CD8-positive, alpha-beta memory T cell (primary cell): ENCODE measurements around the gene AMIGO1. TPM values are rescaled to one million over a fixed set of nuclear protein-coding genes. Genes with fewer than 3 reads are reported as not detected.

Experiments used
- CTCF ChIA-PET: fragments of 350-600 bp; sonication (Branson Sonifier 250); formaldehyde crosslinking; loops from one replicate; lab custom pipeline; 2021; ENCODE audit warnings: antibody characterized with exemption; lab: Charles Lee
- POLR2A ChIA-PET: fragments of 350-600 bp; sonication (Branson Sonifier 250); formaldehyde crosslinking; loops from one replicate; lab custom pipeline; 2021; ENCODE audit warnings: antibody characterized with exemption; lab: Charles Lee
- DNase-seq, 5 donors: peaks; one replicate each; pipeline versions ENCODE4 v3.0.0 to v3.0.0-alpha.2; 2020 to 2022; ENCODE audit warnings: mixed read lengths in 1 of 5
- H3K27ac ChIP-seq: one replicate; pipeline ENCODE4 v1.7.0; 2013; ENCODE audit warnings: low read depth, mild to moderate bottlenecking, low read length, moderate library complexity
- H3K27me3 ChIP-seq: 2 replicates; pipeline ENCODE4 v1.7.0; 2013; ENCODE audit warnings: low read length, mild to moderate bottlenecking; ENCODE audit not compliant: insufficient read depth, poor library complexity, severe bottlenecking
- H3K36me3 ChIP-seq: 2 replicates; pipeline ENCODE4 v1.7.0; 2013; ENCODE audit warnings: mild to moderate bottlenecking, low read length, moderate library complexity; ENCODE audit not compliant: insufficient read depth
- H3K4me1 ChIP-seq: 2 replicates; pipeline ENCODE4 v1.7.0; 2013; ENCODE audit warnings: mild to moderate bottlenecking, low read length, moderate library complexity; ENCODE audit not compliant: insufficient read depth
- H3K4me3 ChIP-seq: 2 replicates; pipeline ENCODE4 v1.7.0; 2013; ENCODE audit warnings: mild to moderate bottlenecking, low read length
- H3K9me3 ChIP-seq: 2 replicates; pipeline ENCODE4 v1.7.0; 2013; ENCODE audit warnings: mild to moderate bottlenecking, low read length
- H3K27ac Mint-ChIP-seq, 8 donors: one replicate each; pipeline ENCODE4 v1.8.0; 2020 to 2021; ENCODE audit warnings: mixed read lengths in 8 of 8, mild to moderate bottlenecking in 6 of 8, inconsistent platforms in 3 of 8, moderate library complexity in 3 of 8
- H3K27me3 Mint-ChIP-seq, 2 donors: one replicate each; pipeline ENCODE4 v1.8.0; 2020 to 2021; ENCODE audit warnings: mixed read lengths in 2 of 2, mild to moderate bottlenecking in 1 of 2, moderate library complexity in 1 of 2
- H3K36me3 Mint-ChIP-seq, 3 donors: one replicate each; pipeline ENCODE4 v1.8.0; 2020 to 2021; ENCODE audit warnings: mixed read lengths in 3 of 3, inconsistent platforms in 1 of 3, mild to moderate bottlenecking in 1 of 3
- H3K4me1 Mint-ChIP-seq, 3 donors: one replicate each; pipeline ENCODE4 v1.8.0; 2020 to 2021; ENCODE audit warnings: mixed read lengths in 3 of 3, inconsistent platforms in 1 of 3, mild to moderate bottlenecking in 1 of 3
- H3K4me3 Mint-ChIP-seq, 7 donors: one replicate each; pipeline ENCODE4 v1.8.0; 2020 to 2021; ENCODE audit warnings: mixed read lengths in 7 of 7, mild to moderate bottlenecking in 6 of 7, moderate library complexity in 4 of 7, inconsistent platforms in 2 of 7
- H3K9me3 Mint-ChIP-seq, 5 donors: one replicate each; pipeline ENCODE4 v1.8.0; 2020 to 2022; ENCODE audit warnings: mixed read lengths in 5 of 5, mild to moderate bottlenecking in 3 of 5, moderate library complexity in 2 of 5, inconsistent platforms in 1 of 5
- polyA plus RNA-seq: library from polyadenylated mRNA; unstranded; fragments of 300-500 nt; fragmentation: Illumina TruSeq; gene quantifications from one replicate; pipeline ENCODE4 v1.2.3, GENCODE V29; 2021
- total RNA-seq, 2 experiments: library from RNA; stranded (reverse); gene quantifications; one replicate each; pipeline ENCODE4 v1.2.3, GENCODE V29; 2021

Gene AMIGO1, protein sequence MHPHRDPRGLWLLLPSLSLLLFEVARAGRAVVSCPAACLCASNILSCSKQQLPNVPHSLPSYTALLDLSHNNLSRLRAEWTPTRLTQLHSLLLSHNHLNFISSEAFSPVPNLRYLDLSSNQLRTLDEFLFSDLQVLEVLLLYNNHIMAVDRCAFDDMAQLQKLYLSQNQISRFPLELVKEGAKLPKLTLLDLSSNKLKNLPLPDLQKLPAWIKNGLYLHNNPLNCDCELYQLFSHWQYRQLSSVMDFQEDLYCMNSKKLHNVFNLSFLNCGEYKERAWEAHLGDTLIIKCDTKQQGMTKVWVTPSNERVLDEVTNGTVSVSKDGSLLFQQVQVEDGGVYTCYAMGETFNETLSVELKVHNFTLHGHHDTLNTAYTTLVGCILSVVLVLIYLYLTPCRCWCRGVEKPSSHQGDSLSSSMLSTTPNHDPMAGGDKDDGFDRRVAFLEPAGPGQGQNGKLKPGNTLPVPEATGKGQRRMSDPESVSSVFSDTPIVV
- total RNA-seq = 1 to 10 TPM; 4.0 to 4.9 TPM
- 20.2 TPM for polyA plus RNA-seq

DNA sequence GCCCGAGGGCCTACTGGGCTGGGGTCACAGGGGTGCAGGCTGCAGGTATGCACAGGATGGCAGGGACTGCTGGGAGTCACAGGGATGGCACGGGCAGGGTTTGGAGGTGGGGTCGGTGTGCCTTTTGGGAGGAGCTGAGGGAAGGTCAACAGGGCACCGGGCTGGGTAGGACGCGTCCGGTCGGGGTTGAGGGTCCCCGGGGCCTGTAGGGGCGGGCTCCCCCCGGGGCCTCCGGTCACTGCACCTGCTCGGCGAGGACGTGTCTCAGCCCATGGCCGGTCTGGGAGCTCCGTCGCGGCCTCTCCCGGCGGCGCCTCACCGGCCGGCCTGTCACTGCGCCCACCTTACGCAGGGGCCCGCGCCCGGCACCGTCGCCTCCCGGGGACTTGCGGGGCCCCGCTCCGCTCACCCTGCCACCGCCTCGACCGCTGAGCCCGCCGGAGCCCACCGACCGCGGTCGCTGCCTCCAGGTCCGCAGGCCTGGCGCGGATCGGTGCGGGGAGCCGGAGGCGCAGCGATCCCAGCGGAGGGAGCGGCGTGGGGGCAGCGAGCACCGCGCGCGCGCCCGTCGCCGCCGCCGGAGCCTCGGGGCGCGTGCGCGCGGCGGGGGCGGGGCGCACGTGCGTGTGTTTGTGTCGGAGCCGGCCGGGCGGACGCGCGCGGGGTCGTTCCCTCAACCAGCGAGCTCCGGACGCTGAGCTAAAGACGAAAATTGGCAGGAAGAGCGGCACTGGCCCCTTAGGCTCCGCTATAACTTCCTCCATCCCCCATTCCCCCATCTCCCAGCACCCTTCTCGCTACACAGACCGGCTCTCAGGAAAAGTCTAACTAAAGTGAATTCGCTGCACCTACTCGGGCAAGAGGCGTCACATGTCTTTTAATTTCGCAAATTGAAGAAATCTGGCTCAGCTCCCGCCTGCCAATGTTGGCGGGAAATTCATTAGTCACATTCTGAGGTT lies at the start of gene AMIGO1:
Gene AMIGO1 (minus strand): TSS at position 552 of the 959 bp plus-strand sequence. CDS start 815 bp downstream, outside the sequence.
- Histone ChIP-seq H3K9me3 (no peaks in the 10 kb centered on the region), H3K4me3 (peak within 1 kb of the TSS; percentile 78), H3K27me3 (no peaks in the 10 kb centered on the region), H3K36me3 (no peaks in the 10 kb centered on the region), H3K27ac (no peak within 1 kb of the TSS), H3K4me1 (peaks cover 56% of the 10 kb centered on the region)
- peak; percentile 47 to 77 (median 63) for DNase-seq
- peaks cover 53 to 62% (median 60%) of the 10 kb centered on the region in 3 donors for H3K4me1 Mint-ChIP-seq
- ChIA-PET CTCF (interaction anchor here (1.2 to 32.5 kb wide), 4 partner anchors 14 to 130 kb away, joined by 3 to 1339 read pairs (median 196); partner anchors contain the start of genes ATXN7L2, CYB561D1 and GPR61), POLR2A (interaction anchor here (0.6 to 2.9 kb wide), 6 partner anchors 16 to 519 kb away, joined by 3 to 15 read pairs (median 6); partner anchors contain the start of genes ATXN7L2, CYB561D1 and PSMA5)
- H3K4me3 Mint-ChIP-seq = peak within 1 kb of the TSS; percentile 95 to 97 (median 95)
- peak within 1 kb of the TSS; percentile 71 to 99 (median 94) for H3K27ac Mint-ChIP-seq
- peaks cover 6 to 24% (median 7%) of the 10 kb centered on the region in 3 donors for H3K36me3 Mint-ChIP-seq
- H3K9me3 Mint-ChIP-seq = no peaks in the 10 kb centered on the region
- H3K27me3 Mint-ChIP-seq = peaks cover 0 to 8% of the 10 kb centered on the region in 2 donors

DNA sequence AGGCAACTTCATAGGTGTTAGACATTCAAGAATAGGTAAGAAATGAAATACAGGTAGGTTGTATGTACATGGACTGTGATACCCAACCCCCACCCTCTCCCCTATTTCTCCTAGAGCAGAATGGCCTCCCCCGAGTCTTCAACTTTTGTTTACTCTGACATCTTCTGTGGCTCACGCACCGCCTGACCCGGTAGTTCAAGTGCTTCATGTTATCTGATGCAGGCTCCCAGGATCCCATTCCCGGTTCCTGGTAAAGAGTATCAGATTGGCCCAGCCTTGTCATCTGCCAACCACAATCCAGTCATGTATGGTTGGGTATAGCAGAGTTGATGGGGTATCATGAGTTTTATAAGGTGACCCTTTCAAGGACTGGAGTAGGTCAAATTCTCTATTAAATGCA lies 48.0 kb upstream of the AMIGO1 start:
- Histone ChIP-seq H3K27me3 (no peaks in the 10 kb centered on the region), H3K4me1 (peaks cover 47% of the 10 kb centered on the region), H3K27ac (no peak overlapping the region), H3K36me3 (no peaks in the 10 kb centered on the region), H3K4me3 (no peak overlapping the region), H3K9me3 (no peaks in the 10 kb centered on the region)
- Mint-ChIP-seq H3K27ac (no peak overlapping the region), H3K4me1 (peaks cover 79 to 96% (median 95%) of the 10 kb centered on the region in 3 donors), H3K9me3 (no peaks in the 10 kb centered on the region), H3K4me3 (no peak overlapping the region), H3K27me3 (no peaks in the 10 kb centered on the region), H3K36me3 (peaks cover 0 to 12% (median 8%) of the 10 kb centered on the region in 3 donors)
- ChIA-PET CTCF (no interaction called here), POLR2A (no interaction called here)
- DNase-seq = no peak

DNA sequence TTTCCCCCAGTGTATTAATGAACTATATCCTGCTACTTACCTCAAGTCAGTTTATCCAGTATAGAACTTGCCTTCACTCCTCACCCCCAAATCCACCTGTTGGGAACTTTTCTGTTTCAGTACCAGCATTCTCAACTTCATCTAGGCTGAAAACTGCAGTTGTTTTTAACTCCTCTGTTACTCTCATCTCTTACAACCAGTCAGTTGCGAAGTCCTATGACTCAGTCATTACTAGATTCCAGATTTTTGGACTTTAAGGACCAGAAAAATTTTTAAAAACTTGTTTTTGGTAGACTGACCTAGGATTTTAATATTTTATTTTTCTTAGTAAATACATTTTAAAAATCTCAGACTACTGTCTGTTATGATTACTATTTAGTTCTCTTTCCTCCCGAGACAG lies 47.0 kb upstream of the AMIGO1 start:
- POLR2A ChIA-PET = no interaction called here
- Histone ChIP-seq H3K4me3 (no peak overlapping the region), H3K27ac (no peak overlapping the region), H3K4me1 (peaks cover 45% of the 10 kb centered on the region), H3K36me3 (no peaks in the 10 kb centered on the region), H3K9me3 (no peaks in the 10 kb centered on the region), H3K27me3 (no peaks in the 10 kb centered on the region)
- no peaks in the 10 kb centered on the region for H3K27me3 Mint-ChIP-seq
- no peak for DNase-seq
- peaks cover 73 to 91% (median 91%) of the 10 kb centered on the region in 3 donors for H3K4me1 Mint-ChIP-seq
- H3K9me3 Mint-ChIP-seq = no peaks in the 10 kb centered on the region
- peaks cover 0 to 14% (median 6%) of the 10 kb centered on the region in 3 donors for H3K36me3 Mint-ChIP-seq
- no peak overlapping the region for H3K4me3 Mint-ChIP-seq
- CTCF ChIA-PET = no interaction called here
- no peak overlapping the region for H3K27ac Mint-ChIP-seq

DNA sequence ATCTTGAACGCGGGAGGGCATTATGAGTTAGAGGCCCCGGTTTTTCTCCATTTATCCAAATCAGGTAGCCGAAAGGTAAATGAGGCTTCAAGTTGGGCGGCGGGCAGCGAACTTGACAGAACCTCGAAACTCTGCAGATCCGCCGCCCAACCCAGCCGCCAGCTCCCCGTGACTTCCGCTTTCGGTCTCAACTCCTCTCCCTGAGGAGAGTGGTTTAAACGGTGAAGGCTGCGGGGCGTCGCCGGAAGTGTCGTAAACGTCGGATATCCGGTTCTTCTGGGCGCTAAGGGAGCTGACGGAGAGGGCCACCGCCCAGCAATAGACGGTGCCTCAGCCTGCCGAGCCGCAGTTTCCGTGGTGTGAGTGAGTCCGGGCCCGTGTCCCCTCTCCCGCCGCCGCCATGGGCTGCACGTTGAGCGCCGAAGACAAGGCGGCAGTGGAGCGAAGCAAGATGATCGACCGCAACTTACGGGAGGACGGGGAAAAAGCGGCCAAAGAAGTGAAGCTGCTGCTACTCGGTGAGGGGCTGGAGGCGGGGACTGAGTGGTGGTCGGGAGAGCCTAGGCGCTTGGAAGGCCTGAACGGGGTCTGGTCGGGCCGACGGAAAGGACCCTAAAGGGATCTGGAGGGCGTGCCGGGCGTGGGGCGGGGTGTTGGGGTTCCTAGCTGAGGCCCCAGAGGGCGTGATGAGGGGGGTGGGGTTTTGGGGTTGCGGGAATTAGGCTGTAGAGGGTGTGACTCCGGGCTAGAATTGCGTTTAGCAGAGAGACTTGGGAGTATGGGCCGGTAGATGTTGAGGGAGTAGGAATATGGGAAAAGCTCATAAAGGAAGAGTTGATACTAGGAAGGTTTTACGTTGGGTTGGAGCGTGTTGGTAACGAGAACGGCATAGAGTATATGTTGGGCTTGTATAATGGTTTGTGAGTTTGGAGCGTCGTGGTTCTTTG lies 39.1 kb upstream of the AMIGO1 start, which contains the start of gene GNAI3:
Gene GNAI3 (plus strand): TSS at position 295 of the 947 bp plus-strand sequence. CDS start 106 bp downstream, at position 401.
- H3K27ac Mint-ChIP-seq = peak within 1 kb of the TSS; percentile 95 to 100 (median 99)
- peak within 1 kb of the TSS; percentile 97 for H3K4me3 ChIP-seq
- H3K36me3 Mint-ChIP-seq = peaks cover 0 to 21% (median 0%) of the 10 kb centered on the region in 3 donors
- no peaks in the 10 kb centered on the region for H3K27me3 ChIP-seq
- H3K4me1 Mint-ChIP-seq = peaks cover 58 to 69% (median 65%) of the 10 kb centered on the region in 3 donors
- ChIA-PET POLR2A (interaction anchor here (0.7 to 2.0 kb wide), 19 partner anchors 11 to 486 kb away, joined by 3 to 16 read pairs (median 4); partner anchors contain the start of genes AHCYL1, AMPD2, ATXN7L2 and CYB561D1), CTCF (interaction anchor here (0.7 to 3.2 kb wide), 19 partner anchors 16 to 436 kb away, joined by 3 to 30 read pairs (median 6); partner anchors contain the start of genes AHCYL1, AMPD2, CYB561D1 and GNAT2)
- no peaks in the 10 kb centered on the region for H3K36me3 ChIP-seq
- H3K4me3 Mint-ChIP-seq = peak within 1 kb of the TSS; percentile 88 to 100 (median 98)
- H3K27ac ChIP-seq = peak within 1 kb of the TSS; percentile 98
- peak; percentile 93 to 98 (median 95) for DNase-seq
- no peaks in the 10 kb centered on the region for H3K9me3 ChIP-seq
- H3K4me1 ChIP-seq = peaks cover 37% of the 10 kb centered on the region
- H3K9me3 Mint-ChIP-seq = no peaks in the 10 kb centered on the region
- H3K27me3 Mint-ChIP-seq = no peaks in the 10 kb centered on the region

DNA sequence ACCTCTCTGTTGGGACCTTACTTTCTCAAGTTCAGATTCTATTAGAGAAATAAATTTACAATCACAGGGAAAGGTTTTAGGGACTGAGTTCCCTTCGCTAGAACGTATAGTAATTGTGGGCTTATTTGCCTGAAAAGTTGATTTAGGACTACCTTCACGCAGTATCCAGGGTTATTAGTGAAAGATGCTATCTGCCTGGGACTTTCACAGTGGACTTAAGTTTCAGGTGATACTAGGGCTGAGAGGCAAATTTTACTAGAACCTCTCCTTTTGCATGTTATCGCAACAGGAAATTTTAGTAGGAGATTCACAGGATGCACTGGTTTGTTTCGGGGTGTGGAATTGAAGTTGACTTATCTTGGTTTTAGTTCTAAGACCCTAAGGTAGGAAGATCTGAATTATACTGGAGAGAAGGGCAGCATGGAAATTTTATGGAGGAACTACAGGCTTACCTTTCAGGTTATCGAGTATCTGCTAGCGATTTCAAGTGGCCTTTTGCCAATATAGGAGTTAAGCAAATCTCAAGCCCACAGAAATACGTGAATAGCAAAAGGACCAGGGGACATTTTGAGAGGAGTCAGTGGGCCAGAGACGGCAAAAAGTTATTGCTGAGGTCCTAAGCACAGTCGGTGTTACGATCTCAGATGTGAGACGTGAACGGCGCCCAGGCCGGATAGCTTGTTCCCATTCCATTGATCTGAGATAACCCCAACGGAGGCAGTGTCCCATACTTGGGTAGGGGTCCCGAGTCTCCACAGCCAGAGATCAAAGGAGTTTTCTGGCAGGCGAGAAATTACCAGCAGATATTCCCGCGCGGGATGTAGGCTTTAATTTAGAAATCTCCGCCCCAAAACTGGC lies 38.2 kb upstream of the AMIGO1 start:
- Mint-ChIP-seq H3K4me1 (peaks cover 52 to 60% (median 56%) of the 10 kb centered on the region in 3 donors), H3K4me3 (peak overlapping the region; percentile 88 to 100 (median 98)), H3K9me3 (no peaks in the 10 kb centered on the region), H3K27me3 (no peaks in the 10 kb centered on the region), H3K27ac (peak overlapping the region; percentile 95 to 100 (median 99)), H3K36me3 (peaks cover 0 to 20% (median 0%) of the 10 kb centered on the region in 3 donors)
- CTCF ChIA-PET = interaction anchor here (1.0 to 6.9 kb wide), 20 partner anchors 15 to 436 kb away, joined by 3 to 47 read pairs (median 6); partner anchors contain the start of genes AHCYL1, AMPD2, CYB561D1 and GNAT2
- Histone ChIP-seq H3K4me1 (peaks cover 37% of the 10 kb centered on the region), H3K36me3 (no peaks in the 10 kb centered on the region), H3K27ac (peak overlapping the region; percentile 98), H3K27me3 (no peaks in the 10 kb centered on the region), H3K4me3 (peak overlapping the region; percentile 97), H3K9me3 (no peaks in the 10 kb centered on the region)
- no peak for DNase-seq
- POLR2A ChIA-PET = interaction anchor here (0.7 to 2.0 kb wide), 13 partner anchors 54 to 487 kb away, joined by 3 to 16 read pairs (median 6); partner anchors contain the start of genes AHCYL1, AMPD2, ATXN7L2 and CYB561D1
